ENCODE measurements around the gene OSBPL6.

The OSBPL6 gene

GRCh38 chr2:178292586-178292985 is 98.3 kb downstream of the OSBPL6 start:
- Histone ChIP-seq H2BK5ac (ENCODE audit: low read depth, low read length, poor library complexity) (no peak overlapping the region), H3K18ac (ENCODE audit: low read length) (no peak overlapping the region)
- WGBS (ENCODE audit: extremely low coverage, insufficient coverage, insufficient read length), result no CpG with 5 or more reads among the region's 1 CpG

GRCh38 chr2:178295115-178295514 is 100.8 kb downstream of the OSBPL6 start:
- no peak overlapping the region for H2AFZ ChIP-seq (ENCODE audit: insufficient read depth, low read length, poor library complexity)
- no peak overlapping the region for H3K9ac ChIP-seq (ENCODE audit: low read length)
- no peak overlapping the region for H3K23ac ChIP-seq (ENCODE audit: low read length)
- H4K8ac ChIP-seq (ENCODE audit: low read depth, low read length), result no peak overlapping the region
- H2BK12ac ChIP-seq (ENCODE audit: low read length), result no peak overlapping the region
- no peaks in the 10 kb centered on the region for H3K27me3 ChIP-seq (ENCODE audit: insufficient read depth, low read length)
- H3K4me2 ChIP-seq (ENCODE audit: low read length), result no peak overlapping the region
- no peak overlapping the region for H3K18ac ChIP-seq (ENCODE audit: low read length)
- H4K12ac ChIP-seq (ENCODE audit: low read depth, low read length), result no peak overlapping the region
- no peak overlapping the region for H4K91ac ChIP-seq (ENCODE audit: low read depth, low read length)
- H3K4ac ChIP-seq (ENCODE audit: low read depth, low read length), result no peak overlapping the region
- no peak overlapping the region for H2AK5ac ChIP-seq (ENCODE audit: low read length)
- no peak overlapping the region for H3K14ac ChIP-seq (ENCODE audit: low read length)
- no peak overlapping the region for H3K27ac ChIP-seq (ENCODE audit: low read depth, low read length)
- no peak overlapping the region for H2BK5ac ChIP-seq (ENCODE audit: low read depth, low read length, poor library complexity)
- no peak overlapping the region for H3K4me3 ChIP-seq (ENCODE audit: low read depth, low read length)
- no peak overlapping the region for H2BK120ac ChIP-seq (ENCODE audit: insufficient read depth, low read length, poor library complexity)
- H3K9me3 ChIP-seq (ENCODE audit: insufficient read depth, low read depth, low read length), result no peaks in the 10 kb centered on the region
- peaks cover 6 to 7% of the 10 kb centered on the region in 2 experiments for H3K4me1 ChIP-seq (ENCODE audit: control insufficient read depth in 1 of 2, insufficient read depth in 2 of 2, low read length in 2 of 2)
- no CpG with 5 or more reads among the region's 4 CpGs for whole genome bisulfite sequencing (ENCODE audit: extremely low coverage, insufficient coverage, insufficient read length)
- peaks cover 4% of the 10 kb centered on the region for H3K79me1 ChIP-seq (ENCODE audit: low read length)
- H3K79me2 ChIP-seq (ENCODE audit: control insufficient read depth, insufficient read depth, low read length, poor library complexity), result peaks cover 2% of the 10 kb centered on the region
- no peaks in the 10 kb centered on the region for H3K36me3 ChIP-seq (ENCODE audit: control insufficient read depth in 1 of 2, insufficient read depth in 2 of 2, low read length in 2 of 2)
- no peak for DNase-seq

More at GRCh38 chr2:178292586-178292985, 98.3 kb downstream of the OSBPL6 start:
- Histone ChIP-seq H3K4me1 (ENCODE audit: control insufficient read depth in 1 of 2, insufficient read depth in 2 of 2, low read length in 2 of 2) (peaks cover 7 to 10% of the 10 kb centered on the region in 2 experiments), H3K4ac (ENCODE audit: low read depth, low read length) (no peak overlapping the region), H2BK120ac (ENCODE audit: insufficient read depth, low read length, poor library complexity) (no peak overlapping the region), H3K4me3 (ENCODE audit: low read depth, low read length) (no peak overlapping the region), H3K79me1 (ENCODE audit: low read length) (peaks cover 4% of the 10 kb centered on the region), H3K14ac (ENCODE audit: low read length) (no peak overlapping the region), H3K9me3 (ENCODE audit: insufficient read depth, low read depth, low read length) (no peaks in the 10 kb centered on the region), H3K36me3 (ENCODE audit: control insufficient read depth in 1 of 2, insufficient read depth in 2 of 2, low read length in 2 of 2) (no peaks in the 10 kb centered on the region), H4K91ac (ENCODE audit: low read depth, low read length) (no peak overlapping the region), H4K8ac (ENCODE audit: low read depth, low read length) (no peak overlapping the region), H2AFZ (ENCODE audit: insufficient read depth, low read length, poor library complexity) (no peak overlapping the region), H3K23ac (ENCODE audit: low read length) (no peak overlapping the region), H3K9ac (ENCODE audit: low read length) (no peak overlapping the region), H4K12ac (ENCODE audit: low read depth, low read length) (no peak overlapping the region), H3K27me3 (ENCODE audit: insufficient read depth, low read length) (no peaks in the 10 kb centered on the region), H2BK12ac (ENCODE audit: low read length) (no peak overlapping the region), H3K79me2 (ENCODE audit: control insufficient read depth, insufficient read depth, low read length, poor library complexity) (peaks cover 2% of the 10 kb centered on the region), H3K27ac (ENCODE audit: low read depth, low read length) (no peak overlapping the region), H2AK5ac (ENCODE audit: low read length) (no peak overlapping the region), H3K4me2 (ENCODE audit: low read length) (no peak overlapping the region)
- DNase-seq, result no peak

- H2AFZ ChIP-seq (ENCODE audit: insufficient read depth, low read length, poor library complexity), result no peak overlapping the region
- no peak overlapping the region for H4K91ac ChIP-seq (ENCODE audit: low read depth, low read length)
- H3K18ac ChIP-seq (ENCODE audit: low read length), result no peak overlapping the region
- peaks cover 4% of the 10 kb centered on the region for H3K79me1 ChIP-seq (ENCODE audit: low read length)
- H3K36me3 ChIP-seq (ENCODE audit: control insufficient read depth in 1 of 2, insufficient read depth in 2 of 2, low read length in 2 of 2), result no peaks in the 10 kb centered on the region
- no peak overlapping the region for H4K12ac ChIP-seq (ENCODE audit: low read depth, low read length)
- no peak overlapping the region for H3K4ac ChIP-seq (ENCODE audit: low read depth, low read length)
- peaks cover 6 to 7% of the 10 kb centered on the region in 2 experiments for H3K4me1 ChIP-seq (ENCODE audit: control insufficient read depth in 1 of 2, insufficient read depth in 2 of 2, low read length in 2 of 2)
- no peak overlapping the region for H3K27ac ChIP-seq (ENCODE audit: low read depth, low read length)
- no CpG with 5 or more reads among the region's 3 CpGs for WGBS (ENCODE audit: extremely low coverage, insufficient coverage, insufficient read length)
- H3K4me3 ChIP-seq (ENCODE audit: low read depth, low read length), result no peak overlapping the region
- H3K27me3 ChIP-seq (ENCODE audit: insufficient read depth, low read length), result no peaks in the 10 kb centered on the region
- no peak overlapping the region for H4K8ac ChIP-seq (ENCODE audit: low read depth, low read length)
- no peak overlapping the region for H3K23ac ChIP-seq (ENCODE audit: low read length)
- no peaks in the 10 kb centered on the region for H3K9me3 ChIP-seq (ENCODE audit: insufficient read depth, low read depth, low read length)
- no peak overlapping the region for H3K14ac ChIP-seq (ENCODE audit: low read length)
- no peak overlapping the region for H3K4me2 ChIP-seq (ENCODE audit: low read length)
- peaks cover 2% of the 10 kb centered on the region for H3K79me2 ChIP-seq (ENCODE audit: control insufficient read depth, insufficient read depth, low read length, poor library complexity)
- H2BK120ac ChIP-seq (ENCODE audit: insufficient read depth, low read length, poor library complexity), result peak overlapping the region; percentile 53
- DNase-seq, result no peak
- no peak overlapping the region for H2AK5ac ChIP-seq (ENCODE audit: low read length)
- no peak overlapping the region for H2BK12ac ChIP-seq (ENCODE audit: low read length)
- no peak overlapping the region for H3K9ac ChIP-seq (ENCODE audit: low read length)
- no peak overlapping the region for H2BK5ac ChIP-seq (ENCODE audit: low read depth, low read length, poor library complexity)
Measured at GRCh38 chr2:178295906-178296305, 101.6 kb downstream of the OSBPL6 start.

GRCh38 chr2:178296394-178297090 is 102.2 kb downstream of the OSBPL6 start:
- H4K91ac ChIP-seq (ENCODE audit: low read depth, low read length), result no peak overlapping the region
- DNase-seq, result peak; percentile 53 to 89
- no peak overlapping the region for H3K23ac ChIP-seq (ENCODE audit: low read length)
- H3K4me3 ChIP-seq (ENCODE audit: low read depth, low read length), result no peak overlapping the region
- peaks cover 4% of the 10 kb centered on the region for H3K79me1 ChIP-seq (ENCODE audit: low read length)
- H4K8ac ChIP-seq (ENCODE audit: low read depth, low read length), result no peak overlapping the region
- no peak overlapping the region for H3K27ac ChIP-seq (ENCODE audit: low read depth, low read length)
- H3K27me3 ChIP-seq (ENCODE audit: insufficient read depth, low read length), result no peaks in the 10 kb centered on the region
- H3K9me3 ChIP-seq (ENCODE audit: insufficient read depth, low read depth, low read length), result no peaks in the 10 kb centered on the region
- WGBS (ENCODE audit: extremely low coverage, insufficient coverage, insufficient read length), result no CpG with 5 or more reads among the region's 5 CpGs
- no peak overlapping the region for H4K12ac ChIP-seq (ENCODE audit: low read depth, low read length)
- H2BK12ac ChIP-seq (ENCODE audit: low read length), result peak overlapping the region; percentile 59
- peaks cover 2% of the 10 kb centered on the region for H3K79me2 ChIP-seq (ENCODE audit: control insufficient read depth, insufficient read depth, low read length, poor library complexity)
- H2AFZ ChIP-seq (ENCODE audit: insufficient read depth, low read length, poor library complexity), result no peak overlapping the region
- peaks cover 6 to 7% of the 10 kb centered on the region in 2 experiments for H3K4me1 ChIP-seq (ENCODE audit: control insufficient read depth in 1 of 2, insufficient read depth in 2 of 2, low read length in 2 of 2)
- H3K36me3 ChIP-seq (ENCODE audit: control insufficient read depth in 1 of 2, insufficient read depth in 2 of 2, low read length in 2 of 2), result no peaks in the 10 kb centered on the region
- H3K4ac ChIP-seq (ENCODE audit: low read depth, low read length), result no peak overlapping the region
- peak overlapping the region; percentile 38 for H3K9ac ChIP-seq (ENCODE audit: low read length)
- H2BK5ac ChIP-seq (ENCODE audit: low read depth, low read length, poor library complexity), result peak overlapping the region; percentile 80
- no peak overlapping the region for H3K4me2 ChIP-seq (ENCODE audit: low read length)
- H2BK120ac ChIP-seq (ENCODE audit: insufficient read depth, low read length, poor library complexity), result peak overlapping the region; percentile 62
- H3K14ac ChIP-seq (ENCODE audit: low read length), result no peak overlapping the region
- H3K18ac ChIP-seq (ENCODE audit: low read length), result peak overlapping the region; percentile 54
- H2AK5ac ChIP-seq (ENCODE audit: low read length), result no peak overlapping the region

Measured in trophoblast cell (in vitro differentiated cells and primary cell).